HG03442 (cell line): ENCODE data around the gene DAB2IP.
A peak's percentile ranks its signal among the peaks of the same experiment; 100 is the strongest.

Experiments
- ATAC-seq: cut with Tn5 transposase; IDR thresholded peaks from one replicate; pipeline ENCODE4 v1.9.1; 2021; ENCODE audit warnings: mild to moderate bottlenecking, moderate library complexity; ENCODE audit not compliant: unreplicated experiment

DAB2IP gene

GRCh38 chr9:121700165-121700831 lies 48.9 kb downstream of the DAB2IP start:
- ATAC-seq, result no peak

- no peak for ATAC-seq
Measured at GRCh38 chr9:121700832-121701419, 49.5 kb downstream of the DAB2IP start.

- ATAC-seq, result no peak
Measured at GRCh38 chr9:121701736-121702261, 50.4 kb downstream of the DAB2IP start.

GRCh38 chr9:121703014-121703734 lies 51.7 kb downstream of the DAB2IP start:
- ATAC-seq, result no peak

GRCh38 chr9:121704281-121704680 lies 52.8 kb downstream of the DAB2IP start:
- no peak for ATAC-seq

GRCh38 chr9:121706149-121706750 lies 54.8 kb downstream of the DAB2IP start:
- ATAC-seq, result no peak

GRCh38 chr9:121707477-121708424 lies 56.3 kb downstream of the DAB2IP start:
- ATAC-seq, result peak; percentile 92

GRCh38 chr9:121708768-121709488 lies 57.5 kb downstream of the DAB2IP start:
- no peak for ATAC-seq

- ATAC-seq, result no peak
Measured at GRCh38 chr9:121709798-121710197, 58.4 kb downstream of the DAB2IP start.

GRCh38 chr9:121711281-121711680 lies 59.8 kb downstream of the DAB2IP start:
- no peak for ATAC-seq

- no peak for ATAC-seq
Measured at GRCh38 chr9:121711797-121712196, 60.4 kb downstream of the DAB2IP start.

- no peak for ATAC-seq
Measured at GRCh38 chr9:121713400-121714070, 62.1 kb downstream of the DAB2IP start.

GRCh38 chr9:121714075-121714705 lies 62.8 kb downstream of the DAB2IP start:
- ATAC-seq, result no peak

- ATAC-seq, result no peak
Measured at GRCh38 chr9:121714873-121715272, 63.4 kb downstream of the DAB2IP start.

- no peak for ATAC-seq
Measured at GRCh38 chr9:121717141-121717991, 65.9 kb downstream of the DAB2IP start.

- ATAC-seq, result no peak
Measured at GRCh38 chr9:121718084-121718483, 66.7 kb downstream of the DAB2IP start.

GRCh38 chr9:121718501-121718900 lies 67.1 kb downstream of the DAB2IP start:
- ATAC-seq, result no peak
